Trophoblast cell (in vitro differentiated cells and primary cell): ENCODE results near the gene SUSD2.

ENCODE experiments used
- DNase-seq, 2 donors: peaks; one replicate each; pipeline ENCODE4 v3.0.0-alpha.2; 2016
- H2AFZ ChIP-seq: 2 replicates; pipeline ENCODE4 v1.6.1; 2013; ENCODE audit warnings: low read length, moderate library complexity, mild to moderate bottlenecking; ENCODE audit not compliant: insufficient read depth, poor library complexity
- H2AK5ac ChIP-seq: 2 replicates; pipeline ENCODE4 v1.6.1; 2013; ENCODE audit warnings: mild to moderate bottlenecking, low read length
- H2BK120ac ChIP-seq: 2 replicates; pipeline ENCODE4 v1.6.1; 2013; ENCODE audit warnings: low read length, mild to moderate bottlenecking, moderate library complexity; ENCODE audit not compliant: insufficient read depth, poor library complexity
- H2BK12ac ChIP-seq: 2 replicates; pipeline ENCODE4 v1.6.1; 2013; ENCODE audit warnings: mild to moderate bottlenecking, low read length, moderate library complexity
- H2BK5ac ChIP-seq: 2 replicates; pipeline ENCODE4 v1.6.1; 2013; ENCODE audit warnings: low read length, low read depth, moderate library complexity, mild to moderate bottlenecking; ENCODE audit not compliant: poor library complexity
- H3K14ac ChIP-seq: 2 replicates; pipeline ENCODE4 v1.6.1; 2013; ENCODE audit warnings: mild to moderate bottlenecking, low read length
- H3K18ac ChIP-seq: 2 replicates; pipeline ENCODE4 v1.6.1; 2013; ENCODE audit warnings: mild to moderate bottlenecking, low read length
- H3K23ac ChIP-seq: 2 replicates; pipeline ENCODE4 v1.6.1; 2013; ENCODE audit warnings: low read length
- H3K27ac ChIP-seq: 2 replicates; pipeline ENCODE4 v1.5.1; 2013; ENCODE audit warnings: low read depth, mild to moderate bottlenecking, inconsistent platforms, low read length, moderate library complexity
- H3K27me3 ChIP-seq: 2 replicates; pipeline ENCODE4 v1.6.1; 2013; ENCODE audit warnings: inconsistent platforms, mild to moderate bottlenecking, low read length, moderate library complexity; ENCODE audit not compliant: insufficient read depth
- H3K36me3 ChIP-seq, 2 experiments: 1 replicate in 1 of 2; 2 replicates in 1 of 2; pipeline ENCODE4 v1.6.1; 2013; ENCODE audit warnings: low read length in 2 of 2, mild to moderate bottlenecking in 2 of 2, moderate library complexity in 1 of 2; ENCODE audit not compliant: insufficient read depth in 2 of 2, control insufficient read depth in 1 of 2
- H3K4ac ChIP-seq: 2 replicates; pipeline ENCODE4 v1.6.1; 2013; ENCODE audit warnings: low read depth, mild to moderate bottlenecking, low read length, moderate library complexity
- H3K4me1 ChIP-seq, 2 experiments: 1 replicate in 1 of 2; 2 replicates in 1 of 2; pipeline ENCODE4 v1.6.1; 2013; ENCODE audit warnings: low read length in 2 of 2, mild to moderate bottlenecking in 2 of 2, moderate library complexity in 1 of 2; ENCODE audit not compliant: insufficient read depth in 2 of 2, control insufficient read depth in 1 of 2
- H3K4me2 ChIP-seq: 2 replicates; pipeline ENCODE4 v1.6.1; 2013; ENCODE audit warnings: inconsistent platforms, mild to moderate bottlenecking, low read length, moderate library complexity
- H3K4me3 ChIP-seq: 2 replicates; pipeline ENCODE4 v1.5.1; 2013; ENCODE audit warnings: mild to moderate bottlenecking, low read depth, low read length, inconsistent platforms
- H3K79me1 ChIP-seq: one replicate; pipeline ENCODE4 v1.6.1; 2013; ENCODE audit warnings: low read length
- H3K79me2 ChIP-seq: 2 replicates; pipeline ENCODE4 v1.6.1; 2013; ENCODE audit warnings: low read length, mild to moderate bottlenecking; ENCODE audit not compliant: control insufficient read depth, insufficient read depth, poor library complexity
- H3K9ac ChIP-seq: 2 replicates; pipeline ENCODE4 v1.6.1; 2013; ENCODE audit warnings: mild to moderate bottlenecking, low read length
- H3K9me3 ChIP-seq: 2 replicates; pipeline ENCODE4 v1.6.1; 2013; ENCODE audit warnings: low read depth, mild to moderate bottlenecking, control low read depth, inconsistent platforms, low read length; ENCODE audit not compliant: insufficient read depth
- H4K12ac ChIP-seq: 2 replicates; pipeline ENCODE4 v1.6.1; 2013; ENCODE audit warnings: low read depth, mild to moderate bottlenecking, low read length, moderate library complexity
- H4K8ac ChIP-seq: 2 replicates; pipeline ENCODE4 v1.6.1; 2013; ENCODE audit warnings: low read depth, mild to moderate bottlenecking, low read length, moderate library complexity
- H4K91ac ChIP-seq: one replicate; pipeline ENCODE4 v1.6.1; 2013; ENCODE audit warnings: low read depth, mild to moderate bottlenecking, low read length, moderate library complexity
- WGBS: extraction: QIAGEN DNeasy Blood & Tissue Kit; methylation state at CpG from one replicate; pipeline ENCODE4 v1.1.7; 2013; ENCODE audit warnings: missing lambda C conversion rate; ENCODE audit not compliant: insufficient read length, insufficient coverage; ENCODE audit errors: extremely low coverage; 5-methylcytosine and 5-hydroxymethylcytosine counted together

The SUSD2 gene

GRCh38 chr22:24148266-24149197 is 32.8 kb upstream of the SUSD2 start:
- H3K23ac ChIP-seq, result no peak overlapping the region
- H2AK5ac ChIP-seq, result no peak overlapping the region
- H3K4ac ChIP-seq, result no peak overlapping the region
- WGBS, result no CpG with 5 or more reads among the region's 5 CpGs
- H4K8ac ChIP-seq, result no peak overlapping the region
- no peak overlapping the region for H3K18ac ChIP-seq
- H2BK5ac ChIP-seq, result no peak overlapping the region
- H3K79me1 ChIP-seq, result peaks cover 6% of the 10 kb centered on the region
- no peak overlapping the region for H2BK120ac ChIP-seq
- no peaks in the 10 kb centered on the region for H3K27me3 ChIP-seq
- H3K4me1 ChIP-seq, result peaks cover 3 to 16% of the 10 kb centered on the region in 2 experiments
- no peak overlapping the region for H4K91ac ChIP-seq
- H3K4me3 ChIP-seq, result no peak overlapping the region
- no peak overlapping the region for H3K14ac ChIP-seq
- peaks cover 11 to 16% of the 10 kb centered on the region in 2 experiments for H3K36me3 ChIP-seq
- peaks cover 2% of the 10 kb centered on the region for H3K9me3 ChIP-seq
- no peaks in the 10 kb centered on the region for H3K79me2 ChIP-seq
- no peak overlapping the region for H4K12ac ChIP-seq
- no peak overlapping the region for H2BK12ac ChIP-seq
- no peak for DNase-seq
- H2AFZ ChIP-seq, result no peak overlapping the region
- H3K9ac ChIP-seq, result no peak overlapping the region
- H3K27ac ChIP-seq, result no peak overlapping the region
- no peak overlapping the region for H3K4me2 ChIP-seq

GRCh38 chr22:24149198-24149590 is 32.1 kb upstream of the SUSD2 start:
- Histone ChIP-seq H4K12ac (no peak overlapping the region), H3K4me2 (no peak overlapping the region), H3K4ac (no peak overlapping the region), H3K4me3 (no peak overlapping the region), H3K79me2 (no peaks in the 10 kb centered on the region), H4K8ac (no peak overlapping the region), H4K91ac (no peak overlapping the region), H2BK120ac (no peak overlapping the region), H3K27ac (no peak overlapping the region), H2BK12ac (no peak overlapping the region), H3K36me3 (peaks cover 11 to 16% of the 10 kb centered on the region in 2 experiments), H2AFZ (no peak overlapping the region), H3K4me1 (peaks cover 3 to 16% of the 10 kb centered on the region in 2 experiments), H3K23ac (no peak overlapping the region), H3K27me3 (no peaks in the 10 kb centered on the region), H3K18ac (no peak overlapping the region), H3K9ac (no peak overlapping the region), H3K79me1 (peaks cover 6% of the 10 kb centered on the region), H2AK5ac (no peak overlapping the region), H3K9me3 (peaks cover 2% of the 10 kb centered on the region), H2BK5ac (no peak overlapping the region), H3K14ac (no peak overlapping the region)
- no peak for DNase-seq
- WGBS, result no CpG with 5 or more reads among the region's 4 CpGs

DNA sequence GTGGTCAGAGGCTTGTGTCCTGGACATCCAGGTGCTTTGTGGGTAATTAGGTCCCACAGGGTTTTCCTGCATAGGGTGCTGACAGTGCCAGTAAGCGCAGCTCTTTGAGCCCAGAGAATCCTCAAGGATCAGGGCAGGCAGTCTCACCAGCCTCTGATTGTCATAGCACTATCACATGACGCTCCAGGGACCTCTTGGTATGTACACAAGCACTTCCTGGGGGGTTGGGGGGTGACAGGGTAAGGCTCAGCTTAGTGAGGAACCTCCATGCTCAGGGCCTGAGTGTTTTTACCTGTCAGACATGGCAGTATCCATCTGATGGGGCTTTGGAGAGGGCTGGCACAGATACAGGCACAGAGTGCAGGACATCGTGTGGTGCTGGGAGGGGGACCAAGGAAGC is 27.9 kb upstream of the SUSD2 start:
- no peak overlapping the region for H3K14ac ChIP-seq
- H3K9me3 ChIP-seq, result no peaks in the 10 kb centered on the region
- WGBS, result no CpG with 5 or more reads among the region's 3 CpGs
- H3K4ac ChIP-seq, result no peak overlapping the region
- no peak overlapping the region for H3K4me2 ChIP-seq
- no peak overlapping the region for H4K8ac ChIP-seq
- H4K12ac ChIP-seq, result no peak overlapping the region
- no peak overlapping the region for H2AFZ ChIP-seq
- no peak overlapping the region for H3K23ac ChIP-seq
- no peak overlapping the region for H3K9ac ChIP-seq
- no peak overlapping the region for H4K91ac ChIP-seq
- no peak overlapping the region for H2BK5ac ChIP-seq
- H3K4me1 ChIP-seq, result peaks cover 13 to 18% of the 10 kb centered on the region in 2 experiments
- no peaks in the 10 kb centered on the region for H3K79me1 ChIP-seq
- H3K4me3 ChIP-seq, result no peak overlapping the region
- H3K18ac ChIP-seq, result no peak overlapping the region
- H2AK5ac ChIP-seq, result no peak overlapping the region
- peaks cover 4% of the 10 kb centered on the region for H3K27me3 ChIP-seq
- H3K79me2 ChIP-seq, result no peaks in the 10 kb centered on the region
- H3K27ac ChIP-seq, result no peak overlapping the region
- no peak overlapping the region for H2BK12ac ChIP-seq
- no peak overlapping the region for H2BK120ac ChIP-seq
- DNase-seq, result no peak
- H3K36me3 ChIP-seq, result peaks cover 8 to 16% of the 10 kb centered on the region in 2 experiments

DNA sequence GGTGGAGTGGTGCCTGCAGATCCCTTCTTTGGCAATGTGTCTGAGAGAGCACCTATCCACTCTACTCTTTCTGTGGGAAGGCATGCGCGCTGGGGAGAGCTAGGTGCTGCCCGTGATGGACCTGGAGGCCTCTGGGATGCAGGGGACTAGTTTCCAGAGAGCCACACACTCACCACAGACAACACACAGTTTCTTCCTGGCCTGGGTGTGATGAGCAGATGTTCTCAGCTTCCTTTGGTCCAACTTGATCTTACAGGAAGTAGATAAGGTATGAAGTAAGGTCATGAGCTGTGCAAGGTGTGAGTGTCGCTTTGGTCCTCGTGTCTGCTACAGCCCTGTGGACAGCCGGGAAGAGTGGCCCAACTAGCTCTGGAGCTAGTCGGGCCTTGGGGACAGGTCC is 27.3 kb upstream of the SUSD2 start:
- no peaks in the 10 kb centered on the region for H3K79me1 ChIP-seq
- H4K12ac ChIP-seq, result no peak overlapping the region
- no peak overlapping the region for H2BK5ac ChIP-seq
- no peak overlapping the region for H3K18ac ChIP-seq
- H3K27ac ChIP-seq, result no peak overlapping the region
- no peaks in the 10 kb centered on the region for H3K79me2 ChIP-seq
- no peak for DNase-seq
- H3K36me3 ChIP-seq, result peaks cover 7 to 15% of the 10 kb centered on the region in 2 experiments
- H3K9ac ChIP-seq, result no peak overlapping the region
- no peak overlapping the region for H3K14ac ChIP-seq
- H2BK120ac ChIP-seq, result no peak overlapping the region
- no CpG with 5 or more reads among the region's 7 CpGs for WGBS
- H2AFZ ChIP-seq, result no peak overlapping the region
- no peak overlapping the region for H3K4ac ChIP-seq
- no peak overlapping the region for H4K8ac ChIP-seq
- H3K4me1 ChIP-seq, result peaks cover 13 to 18% of the 10 kb centered on the region in 2 experiments
- no peak overlapping the region for H3K4me3 ChIP-seq
- H4K91ac ChIP-seq, result no peak overlapping the region
- peaks cover 4% of the 10 kb centered on the region for H3K27me3 ChIP-seq
- H3K9me3 ChIP-seq, result no peaks in the 10 kb centered on the region
- no peak overlapping the region for H2BK12ac ChIP-seq
- H2AK5ac ChIP-seq, result no peak overlapping the region
- no peak overlapping the region for H3K23ac ChIP-seq
- no peak overlapping the region for H3K4me2 ChIP-seq
